Suprapubic skin (tissue), 4 donors: ENCODE results near the gene TIMM23. TPM values are rescaled to one million over a fixed set of nuclear protein-coding genes. Genes with fewer than 3 reads are reported as not detected.
"Not testable (repeated sequence)": the region's sequence is repeated elsewhere in the genome, so short reads cannot be mapped to it uniquely, and the experiment has no call there.

ENCODE experiments used
- DNase-seq, 2 donors: peaks; one replicate each; pipeline ENCODE4 v3.0.0-alpha.2; 2019; ENCODE audit warnings: low spot score in 2 of 2
- H3K27ac ChIP-seq: fragments of 200-600 bp; sonication (generic); one replicate; pipeline ENCODE4 v1.5.1; 2019
- H3K27me3 ChIP-seq: fragments of 200-600 bp; sonication (generic); one replicate; pipeline ENCODE4 v1.5.1; 2019
- H3K36me3 ChIP-seq: fragments of 200-600 bp; sonication (generic); one replicate; pipeline ENCODE4 v1.5.1; 2019
- H3K4me1 ChIP-seq: fragments of 200-600 bp; sonication (generic); one replicate; pipeline ENCODE4 v1.5.1; 2019
- H3K4me3 ChIP-seq: fragments of 200-600 bp; sonication (generic); one replicate; pipeline ENCODE4 v1.5.1; 2019; ENCODE audit warnings: mild to moderate bottlenecking
- H3K9me3 ChIP-seq: fragments of 200-600 bp; sonication (generic); one replicate; pipeline ENCODE4 v1.5.1; 2019
- POLR2AphosphoS5 ChIP-seq, 3 donors: sonication (generic); formaldehyde crosslinking; IDR thresholded peaks; one replicate each; pipeline ENCODE4 v1.6.1; 2017; ENCODE audit warnings: antibody characterized with exemption in 3 of 3
- WGBS: methylation state at CpG from one replicate; pipeline ENCODE4 v1.1.5; 2018; 5-methylcytosine and 5-hydroxymethylcytosine counted together
- total RNA-seq, 4 donors: library from RNA; depleted of rRNA; stranded (reverse); fragments of >200 nt; gene quantifications; one replicate each; pipeline ENCODE4 v1.1.0, GENCODE V29; 2016

TIMM23 gene
- 10 to 100 TPM; 35.3 to 72.3 (median 57.6) TPM for total RNA-seq

GRCh38 chr10:45972106-45972812 lies at the start of gene TIMM23:
Gene TIMM23, plus strand, starts transcription at chr10:45972489. Its CDS starts 136 bp downstream, at chr10:45972625.
- under 1% methylated on average over 35 of the region's 60 CpGs for WGBS
- peaks cover 27% of the 10 kb centered on the region for H3K4me1 ChIP-seq

GRCh38 chr10:45926790-45927189 lies 45.5 kb upstream of the TIMM23 start:
- DNase-seq, H3K4me3 ChIP-seq, H3K4me1 ChIP-seq, H3K27me3 ChIP-seq, H3K27ac ChIP-seq, H3K36me3 ChIP-seq, H3K9me3 ChIP-seq: not testable (repeated sequence)
- WGBS: 97% methylated on average over 1 of the region's 1 CpG

More at GRCh38 chr10:45972106-45972812, at the start of gene TIMM23:
- not testable (repeated sequence) for H3K36me3 ChIP-seq, H3K9me3 ChIP-seq, H3K27me3 ChIP-seq
- H3K27ac ChIP-seq: peak within 1 kb of the TSS; percentile 71
- peak in 2 of 3 donors; percentile 43 to 84 for TF ChIP-seq POLR2AphosphoS5 (IDR thresholded peaks at IDR 0.05)
- DNase-seq: peak; percentile 88 to 89
- H3K4me3 ChIP-seq: peak within 1 kb of the TSS; percentile 60

- not testable (repeated sequence) for H3K4me3 ChIP-seq, H3K36me3 ChIP-seq, H3K9me3 ChIP-seq, H3K4me1 ChIP-seq, DNase-seq, H3K27ac ChIP-seq, H3K27me3 ChIP-seq
- 62% methylated on average over 4 of the region's 4 CpGs for whole genome bisulfite sequencing
These were observed 41.0 kb upstream of the TIMM23 start for GRCh38 chr10:45931305-45931704.

GRCh38 chr10:45934788-45935187 lies 37.5 kb upstream of the TIMM23 start:
- not testable (repeated sequence) for H3K4me3 ChIP-seq, H3K36me3 ChIP-seq, H3K27ac ChIP-seq, H3K9me3 ChIP-seq, H3K4me1 ChIP-seq, H3K27me3 ChIP-seq, DNase-seq
- 93% methylated on average over 3 of the region's 3 CpGs for WGBS

- H3K36me3 ChIP-seq, H3K4me3 ChIP-seq, H3K27me3 ChIP-seq, H3K9me3 ChIP-seq, H3K27ac ChIP-seq, DNase-seq, H3K4me1 ChIP-seq: not testable (repeated sequence)
- WGBS: 83% methylated on average over 2 of the region's 2 CpGs
These were observed 33.1 kb upstream of the TIMM23 start for GRCh38 chr10:45939176-45939697.

- not testable (repeated sequence) for H3K36me3 ChIP-seq, H3K27me3 ChIP-seq, H3K4me1 ChIP-seq, H3K9me3 ChIP-seq, DNase-seq, H3K4me3 ChIP-seq, H3K27ac ChIP-seq
- WGBS: no CpG with 5 or more reads among the region's 1 CpG
These were observed 31.1 kb upstream of the TIMM23 start for GRCh38 chr10:45941196-45941595.

GRCh38 chr10:45945476-45945875 lies 26.8 kb upstream of the TIMM23 start:
- not testable (repeated sequence) for H3K4me3 ChIP-seq, H3K27ac ChIP-seq, H3K4me1 ChIP-seq, H3K27me3 ChIP-seq, H3K9me3 ChIP-seq, DNase-seq
- H3K36me3 ChIP-seq: peaks cover 14% of the 10 kb centered on the region
- WGBS: 82% methylated on average over 4 of the region's 4 CpGs

- H3K4me3 ChIP-seq, H3K27me3 ChIP-seq, H3K9me3 ChIP-seq, DNase-seq, H3K4me1 ChIP-seq, H3K27ac ChIP-seq: not testable (repeated sequence)
- peaks cover 14% of the 10 kb centered on the region for H3K36me3 ChIP-seq
- WGBS: 100% methylated on average over 1 of the region's 1 CpG
These were observed 24.9 kb upstream of the TIMM23 start for GRCh38 chr10:45947363-45947762.

- not testable (repeated sequence) for H3K27ac ChIP-seq, H3K4me1 ChIP-seq, H3K9me3 ChIP-seq, DNase-seq, H3K27me3 ChIP-seq, H3K4me3 ChIP-seq
- peaks cover 16% of the 10 kb centered on the region for H3K36me3 ChIP-seq
These were observed 23.5 kb upstream of the TIMM23 start for GRCh38 chr10:45948801-45949200.

- H3K27me3 ChIP-seq, DNase-seq, H3K9me3 ChIP-seq, H3K27ac ChIP-seq, H3K4me3 ChIP-seq, H3K36me3 ChIP-seq, H3K4me1 ChIP-seq: not testable (repeated sequence)
- 94% methylated on average over 2 of the region's 4 CpGs for WGBS
These were observed 17.9 kb upstream of the TIMM23 start for GRCh38 chr10:45954367-45954766.

GRCh38 chr10:45956634-45957033 lies 15.7 kb upstream of the TIMM23 start:
- H3K4me3 ChIP-seq, H3K36me3 ChIP-seq, H3K4me1 ChIP-seq, DNase-seq, H3K9me3 ChIP-seq, H3K27me3 ChIP-seq, H3K27ac ChIP-seq: not testable (repeated sequence)
- WGBS: 60% methylated on average over 3 of the region's 6 CpGs

GRCh38 chr10:45957928-45958327 lies 14.4 kb upstream of the TIMM23 start:
- DNase-seq, H3K27me3 ChIP-seq: not testable (repeated sequence)

GRCh38 chr10:45962686-45963452 lies 9.4 kb upstream of the TIMM23 start:
- not testable (repeated sequence) for H3K36me3 ChIP-seq, H3K9me3 ChIP-seq, H3K4me1 ChIP-seq, H3K27me3 ChIP-seq, H3K27ac ChIP-seq, H3K4me3 ChIP-seq, DNase-seq
- 92% methylated on average over 6 of the region's 6 CpGs for WGBS

More at GRCh38 chr10:45957928-45958327, 14.4 kb upstream of the TIMM23 start:
- not testable (repeated sequence) for H3K4me1 ChIP-seq, H3K9me3 ChIP-seq, H3K27ac ChIP-seq, H3K4me3 ChIP-seq, H3K36me3 ChIP-seq
- 99% methylated on average over 6 of the region's 6 CpGs for WGBS

GRCh38 chr10:45971019-45971418 lies 1.3 kb upstream of the TIMM23 start:
- H3K36me3 ChIP-seq, H3K27ac ChIP-seq, H3K27me3 ChIP-seq, DNase-seq, H3K9me3 ChIP-seq: not testable (repeated sequence)
- H3K4me1 ChIP-seq: peaks cover 27% of the 10 kb centered on the region
- WGBS: 63% methylated on average over 14 of the region's 14 CpGs
- H3K4me3 ChIP-seq: peak overlapping the region; percentile 60
